ENCODE data around the gene MYO1E.

The MYO1E gene

DNA sequence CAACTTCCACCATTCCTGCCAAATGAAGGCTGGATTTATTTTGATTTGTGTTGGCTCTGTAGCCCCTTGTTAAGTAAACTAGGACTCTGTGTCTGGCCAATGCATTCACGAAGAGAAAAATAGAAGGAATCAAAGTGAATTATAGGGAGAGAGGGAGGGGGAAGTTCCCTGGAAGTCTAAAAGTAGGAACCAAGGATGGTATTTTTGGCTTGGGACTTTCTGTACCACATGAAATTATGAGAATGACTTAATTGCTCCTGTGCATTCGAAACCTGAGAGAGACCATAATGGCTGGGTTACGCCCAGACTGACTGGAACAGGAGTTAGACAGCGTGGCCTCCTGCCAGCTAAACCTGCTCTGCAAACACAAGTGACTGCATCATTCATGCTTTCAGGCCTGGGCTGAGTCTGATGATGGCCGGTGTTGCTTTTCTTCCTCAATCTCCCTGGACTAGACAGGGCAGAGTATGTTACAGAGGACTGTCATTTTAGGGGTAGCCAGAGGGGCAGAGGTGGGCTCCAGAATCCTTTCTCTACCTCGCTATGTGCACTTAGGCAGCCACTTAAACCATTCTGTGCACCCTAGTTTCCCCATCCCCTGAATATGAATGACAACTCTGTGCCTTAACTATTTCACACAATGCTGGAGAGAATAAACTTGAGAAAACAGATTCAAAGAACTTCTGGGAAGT, 58.9 kb downstream of the MYO1E start:
- FAIRE-seq = no peak

GRCh38 chr15:59312205-59312604, 60.5 kb downstream of the MYO1E start:
- FAIRE-seq = no peak

DNA sequence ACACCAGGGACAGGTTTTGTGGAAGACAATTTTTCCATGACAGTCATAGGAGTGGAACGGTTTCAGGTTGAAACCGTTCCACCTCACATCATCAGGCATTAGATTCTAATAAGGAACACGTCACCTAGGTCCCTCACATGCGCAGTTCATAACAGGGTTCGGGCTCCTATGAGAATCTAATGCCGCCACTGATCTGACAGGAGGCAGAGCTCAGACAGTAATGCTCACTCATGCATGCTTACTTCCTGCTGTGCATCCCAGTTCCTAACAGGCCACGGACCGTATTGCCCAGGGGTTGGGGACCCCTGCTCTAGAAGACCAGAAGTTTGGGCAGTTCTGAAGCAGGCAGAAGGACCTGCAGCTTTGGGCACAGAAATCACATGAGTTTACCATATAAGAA, 61.5 kb downstream of the MYO1E start:
- no peak for FAIRE-seq

DNA sequence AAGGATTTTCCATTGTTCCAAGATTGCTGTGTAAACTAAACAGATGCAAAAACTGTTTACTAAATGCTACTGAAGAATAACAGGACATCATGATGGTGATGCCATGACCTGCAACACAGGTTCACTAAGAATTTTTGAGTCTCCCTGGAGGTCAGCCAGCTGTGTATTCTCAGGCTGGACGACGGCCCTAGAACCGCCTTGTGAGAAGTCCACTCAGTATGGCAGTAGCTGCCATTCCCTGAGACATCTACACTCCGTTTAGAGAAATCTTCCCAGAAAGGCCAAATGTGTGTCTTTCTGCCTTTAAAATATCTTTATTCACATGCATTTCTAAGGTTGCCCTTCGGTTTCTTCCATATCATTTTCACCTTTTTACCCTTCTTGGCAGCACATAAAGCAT, 63.3 kb downstream of the MYO1E start:
- FAIRE-seq = no peak

GRCh38 chr15:59307165-59307537, 65.5 kb downstream of the MYO1E start:
- no peak for FAIRE-seq

DNA sequence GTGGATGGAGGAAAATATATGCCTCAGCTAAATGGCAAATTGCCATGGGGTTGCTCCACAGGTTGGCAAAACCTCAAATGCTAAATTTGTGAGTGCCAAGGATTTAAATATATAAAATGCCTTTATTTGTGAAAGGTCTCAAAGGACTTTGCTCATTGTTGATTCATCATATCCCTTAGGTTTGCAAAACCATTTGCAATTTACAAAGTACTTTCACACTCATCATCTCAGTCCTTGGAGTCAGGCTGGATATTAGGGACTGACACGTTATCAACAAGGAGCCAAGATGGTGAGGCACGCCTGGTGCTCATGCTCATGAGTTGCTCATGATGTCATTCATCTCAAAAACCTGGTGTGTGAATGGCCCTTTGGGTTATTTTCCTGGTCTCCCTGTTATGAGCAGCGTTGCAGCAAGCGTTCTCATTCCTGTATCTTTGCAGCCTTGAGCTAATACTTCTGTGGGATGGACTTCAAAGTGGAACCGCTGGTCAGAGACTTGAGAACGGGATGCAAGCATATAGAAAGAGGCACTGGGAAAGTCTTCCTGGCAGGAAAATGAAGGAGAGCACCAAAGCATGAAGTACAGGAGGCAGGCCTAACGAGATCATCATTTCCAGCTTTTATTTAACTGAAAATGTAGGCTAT, 66.0 kb downstream of the MYO1E start:
- no peak for FAIRE-seq

DNA sequence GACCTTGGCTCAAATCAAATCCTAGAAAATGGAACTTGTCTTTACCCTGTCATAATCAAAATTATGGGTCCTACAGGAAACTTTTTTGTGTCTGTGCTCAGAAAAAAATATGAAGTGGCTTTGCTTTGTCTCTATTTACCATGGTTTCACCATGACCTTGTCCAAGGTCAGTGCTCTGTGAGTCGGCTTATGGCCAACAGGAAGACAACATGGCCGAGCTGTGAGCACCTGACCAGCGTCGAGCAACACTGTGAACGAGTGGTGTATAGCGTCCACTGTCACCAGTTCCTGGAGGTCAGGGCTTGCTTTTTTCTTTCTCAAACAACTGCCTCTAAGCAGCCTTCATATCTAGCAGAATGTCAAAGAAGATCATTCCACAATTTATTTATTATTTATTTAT, 67.9 kb downstream of the MYO1E start:
- FAIRE-seq = no peak

GRCh38 chr15:59304034-59304795, 68.5 kb downstream of the MYO1E start:
- no peak for FAIRE-seq

DNA sequence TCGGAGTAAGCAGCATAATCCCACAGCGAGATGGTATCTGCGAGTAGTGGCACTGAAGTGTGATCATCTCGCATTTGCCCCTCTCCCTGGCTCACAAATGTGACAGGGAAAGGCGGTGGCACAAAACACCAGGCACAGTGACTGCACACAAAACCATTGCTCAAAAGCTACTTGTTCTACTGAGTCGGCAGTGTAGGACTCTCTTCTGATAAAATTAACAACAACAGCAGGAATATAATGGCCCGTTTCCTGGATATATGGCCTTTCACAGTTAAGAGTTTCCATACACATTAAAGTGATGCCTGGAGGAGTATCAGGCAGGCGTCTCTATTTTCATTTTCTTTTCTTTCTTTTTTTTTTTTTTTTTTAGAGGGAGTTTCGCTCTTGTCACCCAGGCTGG, 69.0 kb downstream of the MYO1E start:
- no peak for FAIRE-seq

DNA sequence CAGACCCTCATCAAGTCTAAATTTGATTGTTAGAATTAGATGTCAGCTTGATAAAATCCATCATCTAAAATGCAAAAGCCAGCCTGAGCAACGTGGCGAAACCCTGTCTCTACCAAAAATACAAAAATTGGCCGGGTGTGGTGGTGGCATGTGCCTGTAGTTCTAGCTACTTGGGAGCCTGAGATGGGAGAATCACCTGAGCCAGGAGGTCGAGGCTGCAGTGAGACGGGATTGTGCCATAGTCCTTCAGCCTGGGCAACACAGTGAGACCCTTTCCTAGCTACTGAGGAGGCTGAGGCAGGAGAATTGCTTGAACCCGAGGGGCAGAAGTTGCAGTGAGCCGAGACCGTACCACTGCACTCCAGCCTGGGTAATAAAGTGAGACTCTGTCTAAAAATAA, 69.5 kb downstream of the MYO1E start:
- no peak for FAIRE-seq

- no peak for FAIRE-seq
These were observed 71.1 kb downstream of the MYO1E start for GRCh38 chr15:59301527-59301926.

DNA sequence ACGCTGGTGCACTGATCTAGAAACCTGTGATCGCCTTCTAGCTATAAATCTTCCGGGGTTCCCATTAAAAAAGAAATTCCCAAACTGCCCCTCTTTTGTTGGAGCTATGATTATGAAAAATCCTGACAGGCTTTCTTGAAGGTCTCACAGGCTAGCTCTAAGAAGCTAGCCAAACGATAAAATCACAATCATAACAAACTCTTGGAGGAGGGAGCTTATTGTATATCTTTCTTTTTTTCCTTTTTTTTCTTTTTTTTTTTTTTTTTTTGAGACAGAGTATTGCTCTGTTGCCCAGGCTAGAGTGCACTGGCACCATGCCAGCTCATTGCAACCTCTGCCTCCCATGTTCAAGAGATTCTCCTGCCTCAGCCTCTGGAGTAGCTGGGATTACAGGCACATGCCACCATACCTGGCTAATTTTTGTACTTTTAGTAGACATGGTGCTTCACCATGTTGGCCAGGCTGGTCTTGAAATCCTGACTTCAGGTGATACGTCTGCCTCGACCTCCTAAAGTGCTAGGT, 72.0 kb downstream of the MYO1E start:
- no peak for FAIRE-seq

- FAIRE-seq = no peak
These were observed 72.6 kb downstream of the MYO1E start for GRCh38 chr15:59299929-59300617.

DNA sequence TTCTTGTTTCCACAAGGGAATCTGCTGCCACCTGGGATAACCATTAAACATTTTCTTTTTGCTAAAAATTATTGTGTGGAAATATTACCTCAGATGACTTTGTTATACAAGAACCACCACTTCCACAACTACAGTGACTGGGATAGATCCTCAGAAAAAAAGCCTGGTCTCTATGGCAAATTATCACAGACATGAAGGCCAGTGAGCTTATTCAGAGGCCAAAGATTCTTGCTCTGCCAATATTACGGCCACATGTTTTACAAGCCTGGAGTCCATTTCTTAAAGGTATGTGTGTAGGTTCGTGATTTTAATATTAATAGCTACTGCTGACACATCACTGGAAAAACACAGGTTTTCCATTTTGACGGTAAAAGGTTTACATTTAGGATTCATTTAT, 73.8 kb downstream of the MYO1E start:
- FAIRE-seq = no peak

DNA sequence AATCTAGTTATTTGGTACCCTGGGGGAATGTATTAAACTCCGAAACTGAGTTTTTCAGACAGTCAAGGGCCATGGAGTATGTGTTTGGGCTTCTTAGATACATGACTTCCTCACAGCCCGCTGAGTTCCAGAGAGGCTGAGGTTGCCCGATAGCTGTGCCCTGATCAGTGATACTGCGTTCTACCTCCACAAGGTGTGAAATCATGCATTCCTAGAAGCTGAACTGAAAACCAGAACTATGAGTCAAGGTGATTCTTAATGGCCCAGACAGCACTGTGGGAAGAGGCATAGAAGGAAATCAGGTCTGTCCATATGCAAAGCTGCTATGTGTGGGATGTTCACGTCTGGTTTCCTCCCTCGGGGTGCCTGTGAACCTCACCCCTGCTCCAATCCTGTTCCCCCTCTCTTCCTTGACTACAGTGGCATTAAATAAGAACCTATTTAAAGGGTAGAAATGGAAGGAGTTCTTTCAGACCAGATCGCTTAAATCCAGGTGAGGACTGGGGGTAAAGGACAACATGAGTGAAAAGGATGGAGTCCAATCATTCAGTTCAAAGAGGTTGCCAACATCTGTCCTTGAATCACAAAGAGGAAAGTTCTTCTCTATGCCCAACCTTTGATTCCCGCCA, 74.3 kb downstream of the MYO1E start:
- FAIRE-seq = no peak

GRCh38 chr15:59296181-59296617, 76.5 kb downstream of the MYO1E start:
- no peak for FAIRE-seq

GRCh38 chr15:59295261-59296001, 77.2 kb downstream of the MYO1E start:
- FAIRE-seq = no peak

GRCh38 chr15:59294574-59295260, 78.0 kb downstream of the MYO1E start:
- no peak for FAIRE-seq

DNA sequence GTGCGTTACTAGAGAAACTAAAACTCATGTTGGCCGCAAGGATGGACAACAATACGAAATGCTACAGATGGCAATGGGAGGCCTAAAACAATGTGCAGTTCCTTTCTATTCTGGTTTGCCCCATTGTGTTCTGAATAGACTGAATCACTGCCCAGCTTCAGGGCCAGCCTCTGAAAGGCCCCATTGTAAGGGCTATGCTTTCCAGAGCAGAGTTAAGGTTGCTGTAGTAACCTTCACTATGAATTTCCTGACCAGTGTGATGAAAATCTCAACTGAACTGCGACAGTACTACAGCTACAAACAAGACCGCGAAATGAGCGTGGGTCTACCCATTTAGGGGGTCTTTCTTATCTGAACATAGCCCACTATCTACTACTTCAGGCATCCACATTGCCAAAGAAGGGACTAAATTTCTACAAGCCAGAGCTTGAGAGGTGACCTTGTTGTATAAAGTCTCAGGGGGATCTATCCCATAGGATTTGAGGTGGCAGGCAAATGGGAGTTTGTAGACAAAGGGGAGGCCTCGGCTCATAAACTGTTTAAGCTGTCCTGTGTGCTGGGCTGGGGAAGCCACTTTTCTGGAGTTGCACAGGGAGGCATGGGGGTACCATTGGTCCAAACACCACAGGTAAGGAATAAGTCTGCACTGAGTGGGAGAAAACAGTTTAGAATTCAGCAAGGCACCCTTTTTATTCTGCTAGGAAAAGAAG, 80.1 kb downstream of the MYO1E start:
- no peak for FAIRE-seq

- no peak for FAIRE-seq
These were observed 81.5 kb downstream of the MYO1E start for GRCh38 chr15:59291213-59291549.

Measured in A204.1 (cell line).